Parathyroid adenoma (tissue), 2 donors: ENCODE results near the gene GRM2.

Source experiments
- H2AFZ ChIP-seq: fragments of 300-600 bp; sonication (generic); one replicate; pipeline ENCODE4 v1.7.0; 2017; ENCODE audit warnings: antibody characterized with exemption, mild to moderate bottlenecking
- H3K27ac ChIP-seq: fragments of 300-600 bp; sonication (generic); one replicate; pipeline ENCODE4 v1.7.0; 2017
- H3K27me3 ChIP-seq: fragments of 300-600 bp; sonication (generic); one replicate; pipeline ENCODE4 v1.7.0; 2017; ENCODE audit warnings: low read length; ENCODE audit not compliant: control insufficient read depth, insufficient read depth
- H3K36me3 ChIP-seq: fragments of 300-600 bp; sonication (generic); one replicate; pipeline ENCODE4 v1.7.0; 2017; ENCODE audit warnings: low read length; ENCODE audit not compliant: control insufficient read depth, insufficient read depth
- H3K4me1 ChIP-seq: fragments of 300-600 bp; sonication (generic); one replicate; pipeline ENCODE4 v1.7.0; 2017; ENCODE audit warnings: control low read depth
- H3K4me2 ChIP-seq: fragments of 300-600 bp; sonication (generic); one replicate; pipeline ENCODE4 v1.7.0; 2017; ENCODE audit warnings: low read length
- H3K4me3 ChIP-seq: fragments of 300-600 bp; sonication (generic); one replicate; pipeline ENCODE4 v1.7.0; 2017; ENCODE audit warnings: low read depth, low read length
- H3K79me2 ChIP-seq: fragments of 300-600 bp; sonication (generic); one replicate; pipeline ENCODE4 v1.7.0; 2017; ENCODE audit warnings: control low read depth
- H3K9ac ChIP-seq: fragments of 300-600 bp; sonication (generic); one replicate; pipeline ENCODE4 v1.7.0; 2017; ENCODE audit warnings: mild to moderate bottlenecking
- H3K9me3 ChIP-seq: fragments of 300-600 bp; sonication (generic); one replicate; pipeline ENCODE4 v1.7.0; 2017; ENCODE audit warnings: low read length; ENCODE audit not compliant: control insufficient read depth
- CTCF ChIP-seq: fragments of 300-600 bp; sonication (generic); IDR thresholded peaks from one replicate; pipeline ENCODE4 v1.7.0; 2017; ENCODE audit warnings: antibody characterized with exemption, mild to moderate bottlenecking
- donor health status: primary hyperparathyroidism.

The GRM2 gene

DNA sequence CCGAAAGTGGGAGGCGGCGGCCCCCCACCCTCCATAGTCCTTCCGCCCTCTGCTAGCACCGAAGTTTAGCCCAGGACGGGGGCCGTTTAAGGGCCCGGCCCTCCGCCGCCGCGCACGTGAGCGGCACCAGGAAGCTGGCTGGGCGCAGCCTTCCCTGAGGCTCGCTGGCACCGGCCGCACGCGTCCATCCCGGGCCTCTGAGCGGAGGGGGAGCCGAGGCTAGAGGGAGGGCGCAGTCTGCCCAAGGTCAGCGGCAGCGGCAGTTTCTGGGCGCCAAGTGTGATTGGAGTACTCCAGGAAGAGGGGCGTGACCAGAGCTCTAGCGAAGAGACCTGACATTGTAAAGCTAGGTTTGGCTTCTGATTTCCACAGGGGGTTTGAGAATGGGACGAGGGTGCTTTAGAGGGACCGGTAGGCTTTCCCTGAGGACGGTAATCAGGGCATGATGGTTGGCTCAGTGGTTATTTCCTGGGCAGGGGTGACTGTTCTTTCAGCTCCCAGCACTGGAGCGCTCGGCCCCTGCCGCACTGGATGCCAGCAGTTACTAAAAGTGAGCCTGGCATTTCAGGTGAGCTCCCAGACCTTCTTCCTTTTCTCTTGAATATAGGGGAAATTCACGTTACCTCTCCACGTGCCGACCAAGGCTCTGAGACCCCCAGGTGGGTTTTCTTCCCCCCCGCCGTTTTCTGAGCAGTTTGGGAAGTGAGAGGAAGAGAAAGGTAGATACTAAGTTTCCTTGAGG is 35.0 kb upstream of the GRM2 start:
- Histone ChIP-seq H2AFZ (peak overlapping the region; percentile 99), H3K27ac (peak overlapping the region; percentile 89)

DNA sequence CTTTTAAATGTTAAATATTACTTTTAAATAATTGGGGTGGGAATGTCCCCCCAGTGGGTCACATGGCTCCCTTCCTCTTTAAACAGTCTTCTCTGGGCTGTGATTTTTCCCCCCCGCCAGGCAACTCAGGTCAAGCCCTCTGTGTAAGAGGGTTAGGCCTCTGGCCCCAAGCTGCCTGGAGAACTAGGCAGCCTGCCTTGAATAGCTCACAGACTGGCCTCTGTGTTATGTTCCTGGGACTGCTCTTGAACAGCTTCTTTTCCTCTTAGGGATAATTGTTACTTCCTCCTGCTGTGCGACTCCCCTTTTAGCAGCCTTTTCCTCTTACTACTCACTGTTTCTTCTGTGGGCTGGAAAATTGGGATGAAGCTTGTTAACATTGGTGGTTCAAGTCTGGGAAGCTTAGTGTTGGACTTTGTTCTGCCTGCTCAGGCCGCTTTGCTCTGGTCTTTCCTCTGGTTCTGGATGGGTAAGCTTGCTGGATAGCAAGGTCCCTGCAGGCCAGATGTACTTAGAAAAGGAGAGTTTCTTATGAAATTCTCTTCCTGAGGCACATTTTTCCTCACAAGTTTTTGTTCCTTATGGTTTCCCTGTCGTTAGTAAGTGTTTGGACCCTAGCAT is 33.6 kb upstream of the GRM2 start:
- Histone ChIP-seq H3K9me3 (no peaks in the 10 kb centered on the region), H3K79me2 (peaks cover 24% of the 10 kb centered on the region), H3K9ac (no peak overlapping the region), H3K4me1 (peaks cover 15% of the 10 kb centered on the region), H3K4me3 (no peak overlapping the region), H3K36me3 (no peaks in the 10 kb centered on the region), H3K27me3 (no peaks in the 10 kb centered on the region), H3K27ac (no peak overlapping the region), H2AFZ (no peak overlapping the region), H3K4me2 (no peak overlapping the region)
- no peak for TF ChIP-seq CTCF

More for the DNA sequence above, 35.0 kb upstream of the GRM2 start:
- H3K4me2 ChIP-seq, result peak overlapping the region; percentile 91
- peaks cover 15% of the 10 kb centered on the region for H3K4me1 ChIP-seq
- peaks cover 23% of the 10 kb centered on the region for H3K79me2 ChIP-seq
- no peaks in the 10 kb centered on the region for H3K27me3 ChIP-seq
- no peaks in the 10 kb centered on the region for H3K9me3 ChIP-seq
- peak overlapping the region; percentile 97 for H3K4me3 ChIP-seq
- H3K9ac ChIP-seq, result peak overlapping the region; percentile 55
- H3K36me3 ChIP-seq, result no peaks in the 10 kb centered on the region
- TF ChIP-seq CTCF, result peak; percentile 9

- Histone ChIP-seq H3K27ac (no peak overlapping the region), H3K27me3 (no peaks in the 10 kb centered on the region), H2AFZ (no peak overlapping the region), H3K4me1 (peaks cover 15% of the 10 kb centered on the region), H3K9ac (no peak overlapping the region), H3K4me3 (no peak overlapping the region), H3K36me3 (no peaks in the 10 kb centered on the region), H3K4me2 (no peak overlapping the region), H3K79me2 (peaks cover 24% of the 10 kb centered on the region), H3K9me3 (no peaks in the 10 kb centered on the region)
- no peak for TF ChIP-seq CTCF
Measured at GRCh38 chr3:51673802-51674654, 32.8 kb upstream of the GRM2 start.

DNA sequence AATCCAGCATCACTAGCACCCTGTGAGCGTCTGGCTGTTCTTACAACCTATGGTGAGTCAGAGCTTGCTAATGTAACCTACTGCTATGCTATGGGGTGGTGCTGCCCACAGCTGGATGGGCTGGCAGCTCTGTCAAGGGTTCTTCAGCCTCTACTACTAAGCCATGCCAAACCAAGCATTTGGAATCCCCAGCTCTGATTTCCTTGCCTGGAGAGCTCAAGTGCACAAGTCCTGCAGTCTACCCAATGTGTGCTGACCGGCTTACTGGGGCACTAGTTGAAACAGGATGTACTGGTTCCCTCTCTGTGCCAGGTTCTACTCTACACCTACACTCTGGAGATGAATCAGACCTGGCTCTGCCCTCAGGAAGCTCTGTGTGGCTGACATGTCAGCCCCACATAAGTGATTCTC is 31.7 kb upstream of the GRM2 start:
- H2AFZ ChIP-seq, result no peak overlapping the region
- no peaks in the 10 kb centered on the region for H3K27me3 ChIP-seq
- H3K9ac ChIP-seq, result no peak overlapping the region
- TF ChIP-seq CTCF, result no peak
- H3K27ac ChIP-seq, result no peak overlapping the region
- no peaks in the 10 kb centered on the region for H3K36me3 ChIP-seq
- no peak overlapping the region for H3K4me3 ChIP-seq
- peaks cover 24% of the 10 kb centered on the region for H3K79me2 ChIP-seq
- peaks cover 12% of the 10 kb centered on the region for H3K4me1 ChIP-seq
- no peaks in the 10 kb centered on the region for H3K9me3 ChIP-seq
- H3K4me2 ChIP-seq, result no peak overlapping the region
